Nephron progenitor cell (in vitro differentiated cells): Measurements from ENCODE around the gene SLC11A2.
"Not testable (repeated sequence)": the region's sequence is repeated elsewhere in the genome, so short reads cannot be mapped to it uniquely, and the experiment has no call there.

Experiments
- DNase-seq: peaks from one replicate; pipeline ENCODE4 v3.0.0; 2021
- H3K27ac Mint-ChIP-seq: 2 replicates; pipeline ENCODE4 v1.8.0; 2021; ENCODE audit warnings: mild to moderate bottlenecking, moderate library complexity, mixed read lengths
- H3K27me3 Mint-ChIP-seq: 2 replicates; pipeline ENCODE4 v1.8.0; 2021; ENCODE audit warnings: mild to moderate bottlenecking, low read depth, mixed read lengths; ENCODE audit not compliant: poor library complexity
- H3K36me3 Mint-ChIP-seq: 2 replicates; pipeline ENCODE4 v1.8.0; 2021; ENCODE audit warnings: low read depth, mixed read lengths
- H3K4me1 Mint-ChIP-seq: 2 replicates; pipeline ENCODE4 v1.8.0; 2021; ENCODE audit warnings: mixed read lengths
- H3K4me3 Mint-ChIP-seq: 2 replicates; pipeline ENCODE4 v1.8.0; 2021; ENCODE audit warnings: mild to moderate bottlenecking, moderate library complexity, mixed read lengths
- H3K9me3 Mint-ChIP-seq: 2 replicates; pipeline ENCODE4 v1.8.0; 2021; ENCODE audit warnings: mild to moderate bottlenecking, moderate library complexity, mixed read lengths
- CTCF ChIP-seq: fragments of 200-600 bp; sonication (generic); IDR thresholded peaks from 2 replicates; pipeline ENCODE4 v1.5.0; 2021; ENCODE audit warnings: antibody characterized with exemption

Gene SLC11A2

GRCh38 chr12:50961708-50962107 is 64.5 kb downstream of the SLC11A2 start:
- no peak for TF ChIP-seq CTCF
- Mint-ChIP-seq H3K27ac (peak overlapping the region; percentile 43), H3K4me3 (no peak overlapping the region)

GRCh38 chr12:50960130-50960529 is 66.1 kb downstream of the SLC11A2 start:
- Mint-ChIP-seq H3K9me3 (no peaks in the 10 kb centered on the region), H3K27ac (no peak overlapping the region)
- DNase-seq: no peak

More at GRCh38 chr12:50961708-50962107, 64.5 kb downstream of the SLC11A2 start:
- H3K4me1 Mint-ChIP-seq: no peaks in the 10 kb centered on the region
- H3K9me3 Mint-ChIP-seq: no peaks in the 10 kb centered on the region
- DNase-seq: no peak
- peaks cover 4% of the 10 kb centered on the region for H3K27me3 Mint-ChIP-seq
- H3K36me3 Mint-ChIP-seq: no peaks in the 10 kb centered on the region

GRCh38 chr12:50955697-50956096 is 70.5 kb downstream of the SLC11A2 start:
- Mint-ChIP-seq H3K4me3 (no peak overlapping the region), H3K4me1 (no peaks in the 10 kb centered on the region), H3K36me3 (no peaks in the 10 kb centered on the region), H3K9me3 (no peaks in the 10 kb centered on the region), H3K27ac (no peak overlapping the region), H3K27me3 (no peaks in the 10 kb centered on the region)
- DNase-seq: no peak
- TF ChIP-seq CTCF: no peak

More at GRCh38 chr12:50960130-50960529, 66.1 kb downstream of the SLC11A2 start:
- H3K4me3 Mint-ChIP-seq: no peak overlapping the region
- no peaks in the 10 kb centered on the region for H3K36me3 Mint-ChIP-seq
- no peaks in the 10 kb centered on the region for H3K4me1 Mint-ChIP-seq
- no peaks in the 10 kb centered on the region for H3K27me3 Mint-ChIP-seq
- TF ChIP-seq CTCF: no peak

GRCh38 chr12:50955288-50955687 is 70.9 kb downstream of the SLC11A2 start:
- no peaks in the 10 kb centered on the region for H3K9me3 Mint-ChIP-seq
- no peak for DNase-seq
- H3K4me3 Mint-ChIP-seq: no peak overlapping the region
- H3K36me3 Mint-ChIP-seq: no peaks in the 10 kb centered on the region
- no peaks in the 10 kb centered on the region for H3K4me1 Mint-ChIP-seq
- no peak overlapping the region for H3K27ac Mint-ChIP-seq
- no peaks in the 10 kb centered on the region for H3K27me3 Mint-ChIP-seq
- TF ChIP-seq CTCF: no peak

- not testable (repeated sequence) for H3K36me3 Mint-ChIP-seq, H3K27me3 Mint-ChIP-seq, H3K4me1 Mint-ChIP-seq, H3K9me3 Mint-ChIP-seq, DNase-seq, H3K27ac Mint-ChIP-seq, H3K4me3 Mint-ChIP-seq
These were observed 71.4 kb downstream of the SLC11A2 start for GRCh38 chr12:50954789-50955188.

- Mint-ChIP-seq H3K27me3 (no peaks in the 10 kb centered on the region), H3K36me3 (no peaks in the 10 kb centered on the region), H3K4me3 (no peak overlapping the region), H3K9me3 (peaks cover 3% of the 10 kb centered on the region), H3K27ac (no peak overlapping the region), H3K4me1 (no peaks in the 10 kb centered on the region)
- no peak for TF ChIP-seq CTCF
- DNase-seq: no peak
These were observed 73.1 kb downstream of the SLC11A2 start for GRCh38 chr12:50953047-50953446.
